Measurements from ENCODE around the gene SEMA6B. TPM values are rescaled to one million over a fixed set of nuclear protein-coding genes. Genes with fewer than 3 reads are reported as not detected.

SEMA6B gene
- polyA plus RNA-seq, 1 donor (not counting 4 experiments of a cell fraction or from before 2014, with no cell fraction given) = 0.41 TPM

GRCh38 chr19:4580021-4580901 lies 20.8 kb upstream of the SEMA6B start:
- Histone ChIP-seq H4K20me1 (ENCODE audit: control insufficient read depth, extremely low read depth, insufficient read depth, low read length) (no peaks in the 10 kb centered on the region), H3K9ac (ENCODE audit: control insufficient read depth, extremely low read depth, insufficient read depth, low read length) (no peak overlapping the region), H3K4me2 (ENCODE audit: control insufficient read depth, extremely low read depth, insufficient read depth, low read depth, low read length) (no peak overlapping the region), H3K36me3 (ENCODE audit: control insufficient read depth in 2 of 2, extremely low read depth in 1 of 2, insufficient read depth in 2 of 2, low read length in 2 of 2) (no peaks in the 10 kb centered on the region), H3K4me3 (ENCODE audit: control insufficient read depth in 2 of 3, extremely low read depth in 1 of 3, insufficient read depth in 2 of 3, low read depth in 1 of 3, low read length in 3 of 3) (no peak overlapping the region), H3K9me3 (ENCODE audit: control insufficient read depth, low read depth, low read length) (no peaks in the 10 kb centered on the region), H3K4me1 (ENCODE audit: control insufficient read depth, extremely low read depth, insufficient read depth, low read length) (peaks cover 11% of the 10 kb centered on the region), H3K27ac (ENCODE audit: control insufficient read depth, insufficient read depth, low read length) (no peak overlapping the region), H3K27me3 (ENCODE audit: control insufficient read depth, extremely low read depth, insufficient read depth, low read length) (peaks cover 39% of the 10 kb centered on the region), H2AFZ (ENCODE audit: control insufficient read depth, low read length) (no peak overlapping the region), H3K9me1 (ENCODE audit: control insufficient read depth, extremely low read depth, insufficient read depth, low read length) (no peaks in the 10 kb centered on the region), H3K79me2 (ENCODE audit: control insufficient read depth, insufficient read depth, low read length) (no peaks in the 10 kb centered on the region)
- dilution Hi-C loops (cut with MboI; ENCODE audit: extremely low pct_ligation_motif_present, low sequenced_read_pairs) = no loop called here
- DNase-seq (ENCODE audit: low read depth, low spot score) = no peak
- FAIRE-seq = no peak
- TF ChIP-seq CTCF (optimal IDR thresholded peaks at IDR 0.05 in 1 of 3, IDR thresholded peaks at IDR 0.05 in 1 of 3, conservative IDR thresholded peaks at IDR 0.05 in 1 of 3; ENCODE audit: extremely low read depth in 1 of 3, insufficient read depth in 2 of 3, low read length in 3 of 3) (peak in 1 of 3 experiments; percentile 2), EZH2 (IDR thresholded peaks at IDR 0.05; ENCODE audit: low read length) (peak; percentile 61)

- H3K4me3 ChIP-seq (ENCODE audit: control insufficient read depth in 2 of 3, extremely low read depth in 1 of 3, insufficient read depth in 2 of 3, low read depth in 1 of 3, low read length in 3 of 3) = no peak overlapping the region
- no peaks in the 10 kb centered on the region for H3K36me3 ChIP-seq (ENCODE audit: control insufficient read depth in 2 of 2, extremely low read depth in 1 of 2, insufficient read depth in 2 of 2, low read length in 2 of 2)
- H3K79me2 ChIP-seq (ENCODE audit: control insufficient read depth, insufficient read depth, low read length) = no peaks in the 10 kb centered on the region
- H3K27ac ChIP-seq (ENCODE audit: control insufficient read depth, insufficient read depth, low read length) = no peak overlapping the region
- H2AFZ ChIP-seq (ENCODE audit: control insufficient read depth, low read length) = no peak overlapping the region
- FAIRE-seq = no peak
- no peaks in the 10 kb centered on the region for H3K9me3 ChIP-seq (ENCODE audit: control insufficient read depth, low read depth, low read length)
- no peak overlapping the region for H3K4me2 ChIP-seq (ENCODE audit: control insufficient read depth, extremely low read depth, insufficient read depth, low read depth, low read length)
- no peak for DNase-seq (ENCODE audit: low read depth, low spot score)
- TF ChIP-seq EZH2 (IDR thresholded peaks at IDR 0.05; ENCODE audit: low read length) (no peak), CTCF (optimal IDR thresholded peaks at IDR 0.05 in 1 of 3, IDR thresholded peaks at IDR 0.05 in 1 of 3, conservative IDR thresholded peaks at IDR 0.05 in 1 of 3; ENCODE audit: extremely low read depth in 1 of 3, insufficient read depth in 2 of 3, low read length in 3 of 3) (no peak)
- no peak overlapping the region for H3K9ac ChIP-seq (ENCODE audit: control insufficient read depth, extremely low read depth, insufficient read depth, low read length)
- dilution Hi-C loops (cut with MboI; ENCODE audit: extremely low pct_ligation_motif_present, low sequenced_read_pairs) = no loop called here
- peaks cover 15% of the 10 kb centered on the region for H3K4me1 ChIP-seq (ENCODE audit: control insufficient read depth, extremely low read depth, insufficient read depth, low read length)
- H4K20me1 ChIP-seq (ENCODE audit: control insufficient read depth, extremely low read depth, insufficient read depth, low read length) = no peaks in the 10 kb centered on the region
- no peaks in the 10 kb centered on the region for H3K9me1 ChIP-seq (ENCODE audit: control insufficient read depth, extremely low read depth, insufficient read depth, low read length)
- peaks cover 36% of the 10 kb centered on the region for H3K27me3 ChIP-seq (ENCODE audit: control insufficient read depth, extremely low read depth, insufficient read depth, low read length)
Measured at GRCh38 chr19:4579389-4579788, 19.9 kb upstream of the SEMA6B start.

Data from keratinocyte (primary cell).